ENCODE data around the gene RUFY3.
"Not testable (repeated sequence)": the region's sequence is repeated elsewhere in the genome, so short reads cannot be mapped to it uniquely, and the experiment has no call there.

RUFY3 gene

GRCh38 chr4:70839589-70840093 is 117.9 kb downstream of the RUFY3 start, which contains the start of gene GRSF1:
TSS of gene GRSF1 (minus strand) at chr4:70839890. CDS start at chr4:70839827, 63 bp downstream.
- H3K4me2 ChIP-seq (ENCODE audit: low read length) = peak within 1 kb of the TSS; percentile 79

GRCh38 chr4:70840137-70840536 is 118.4 kb downstream of the RUFY3 start:
- H4K8ac ChIP-seq (ENCODE audit: low read depth, low read length); H3K27me3 ChIP-seq (ENCODE audit: insufficient read depth, low read length); H3K9ac ChIP-seq (ENCODE audit: low read length); H3K27ac ChIP-seq (ENCODE audit: low read depth, low read length); H3K18ac ChIP-seq (ENCODE audit: low read length); H3K4me1 ChIP-seq (ENCODE audit: control insufficient read depth in 1 of 2, insufficient read depth in 2 of 2, low read length in 2 of 2); H4K91ac ChIP-seq (ENCODE audit: low read depth, low read length); H2BK5ac ChIP-seq (ENCODE audit: low read depth, low read length, poor library complexity); H4K12ac ChIP-seq (ENCODE audit: low read depth, low read length); H3K14ac ChIP-seq (ENCODE audit: low read length); H3K36me3 ChIP-seq (ENCODE audit: control insufficient read depth in 1 of 2, insufficient read depth in 2 of 2, low read length in 2 of 2); H2AFZ ChIP-seq (ENCODE audit: insufficient read depth, low read length, poor library complexity); H3K9me3 ChIP-seq (ENCODE audit: insufficient read depth, low read depth, low read length); H3K4ac ChIP-seq (ENCODE audit: low read depth, low read length); H3K23ac ChIP-seq (ENCODE audit: low read length); H2BK12ac ChIP-seq (ENCODE audit: low read length); H3K4me2 ChIP-seq (ENCODE audit: low read length); H2AK5ac ChIP-seq (ENCODE audit: low read length); H3K4me3 ChIP-seq (ENCODE audit: low read depth, low read length); H2BK120ac ChIP-seq (ENCODE audit: insufficient read depth, low read length, poor library complexity): not testable (repeated sequence)
- peak; percentile 25 to 59 for DNase-seq
- no CpG with 5 or more reads among the region's 20 CpGs for WGBS (ENCODE audit: extremely low coverage, insufficient coverage, insufficient read length)
- Histone ChIP-seq H3K79me1 (ENCODE audit: low read length) (peaks cover 10% of the 10 kb centered on the region), H3K79me2 (ENCODE audit: control insufficient read depth, insufficient read depth, low read length, poor library complexity) (peaks cover 24% of the 10 kb centered on the region)

More at GRCh38 chr4:70839589-70840093, 117.9 kb downstream of the RUFY3 start, which contains the start of gene GRSF1:
- Histone ChIP-seq H3K23ac (ENCODE audit: low read length) (no peak within 1 kb of the TSS), H3K27me3 (ENCODE audit: insufficient read depth, low read length) (no peaks in the 10 kb centered on the region), H3K14ac (ENCODE audit: low read length) (peak within 1 kb of the TSS; percentile 92), H2AK5ac (ENCODE audit: low read length) (peak within 1 kb of the TSS; percentile 49), H2AFZ (ENCODE audit: insufficient read depth, low read length, poor library complexity) (peak within 1 kb of the TSS; percentile 38), H3K27ac (ENCODE audit: low read depth, low read length) (peak within 1 kb of the TSS; percentile 52), H3K79me2 (ENCODE audit: control insufficient read depth, insufficient read depth, low read length, poor library complexity) (peaks cover 24% of the 10 kb centered on the region), H4K91ac (ENCODE audit: low read depth, low read length) (peak within 1 kb of the TSS; percentile 93), H3K18ac (ENCODE audit: low read length) (peak within 1 kb of the TSS; percentile 13), H2BK5ac (ENCODE audit: low read depth, low read length, poor library complexity) (peak within 1 kb of the TSS; percentile 81), H3K9me3 (ENCODE audit: insufficient read depth, low read depth, low read length) (no peaks in the 10 kb centered on the region), H4K8ac (ENCODE audit: low read depth, low read length) (peak within 1 kb of the TSS; percentile 81), H3K4me3 (ENCODE audit: low read depth, low read length) (peak within 1 kb of the TSS; percentile 95), H3K79me1 (ENCODE audit: low read length) (peaks cover 10% of the 10 kb centered on the region), H3K36me3 (ENCODE audit: control insufficient read depth in 1 of 2, insufficient read depth in 2 of 2, low read length in 2 of 2) (peaks cover 9% of the 10 kb centered on the region in 2 experiments), H3K4me1 (ENCODE audit: control insufficient read depth in 1 of 2, insufficient read depth in 2 of 2, low read length in 2 of 2) (peaks cover 2 to 3% of the 10 kb centered on the region in 2 experiments), H3K4ac (ENCODE audit: low read depth, low read length) (peak within 1 kb of the TSS; percentile 80), H2BK120ac (ENCODE audit: insufficient read depth, low read length, poor library complexity) (peak within 1 kb of the TSS; percentile 70), H2BK12ac (ENCODE audit: low read length) (no peak within 1 kb of the TSS), H3K9ac (ENCODE audit: low read length) (peak within 1 kb of the TSS; percentile 98), H4K12ac (ENCODE audit: low read depth, low read length) (peak within 1 kb of the TSS; percentile 95)
- no CpG with 5 or more reads among the region's 51 CpGs for WGBS (ENCODE audit: extremely low coverage, insufficient coverage, insufficient read length)
- peak; percentile 84 to 91 for DNase-seq

- not testable (repeated sequence) for H3K14ac ChIP-seq (ENCODE audit: low read length); H2BK120ac ChIP-seq (ENCODE audit: insufficient read depth, low read length, poor library complexity); H3K27me3 ChIP-seq (ENCODE audit: insufficient read depth, low read length); H3K9me3 ChIP-seq (ENCODE audit: insufficient read depth, low read depth, low read length); H4K8ac ChIP-seq (ENCODE audit: low read depth, low read length); H3K4me2 ChIP-seq (ENCODE audit: low read length); H3K36me3 ChIP-seq (ENCODE audit: control insufficient read depth in 1 of 2, insufficient read depth in 2 of 2, low read length in 2 of 2); H3K23ac ChIP-seq (ENCODE audit: low read length); H3K4me3 ChIP-seq (ENCODE audit: low read depth, low read length); DNase-seq; H2AK5ac ChIP-seq (ENCODE audit: low read length); H3K18ac ChIP-seq (ENCODE audit: low read length); H4K12ac ChIP-seq (ENCODE audit: low read depth, low read length); H2BK5ac ChIP-seq (ENCODE audit: low read depth, low read length, poor library complexity); H3K4ac ChIP-seq (ENCODE audit: low read depth, low read length); H3K9ac ChIP-seq (ENCODE audit: low read length); H2BK12ac ChIP-seq (ENCODE audit: low read length); H3K4me1 ChIP-seq (ENCODE audit: control insufficient read depth in 1 of 2, insufficient read depth in 2 of 2, low read length in 2 of 2); H2AFZ ChIP-seq (ENCODE audit: insufficient read depth, low read length, poor library complexity); H3K27ac ChIP-seq (ENCODE audit: low read depth, low read length); H4K91ac ChIP-seq (ENCODE audit: low read depth, low read length)
- H3K79me2 ChIP-seq (ENCODE audit: control insufficient read depth, insufficient read depth, low read length, poor library complexity) = peaks cover 23% of the 10 kb centered on the region
- peaks cover 10% of the 10 kb centered on the region for H3K79me1 ChIP-seq (ENCODE audit: low read length)
- WGBS (ENCODE audit: extremely low coverage, insufficient coverage, insufficient read length) = no CpG with 5 or more reads among the region's 16 CpGs
Observed at GRCh38 chr4:70840631-70841030, 118.9 kb downstream of the RUFY3 start.

- H3K4me2 ChIP-seq (ENCODE audit: low read length) = no peak overlapping the region
- no peaks in the 10 kb centered on the region for H3K9me3 ChIP-seq (ENCODE audit: insufficient read depth, low read depth, low read length)
- H3K23ac ChIP-seq (ENCODE audit: low read length) = no peak overlapping the region
- no peak overlapping the region for H2AFZ ChIP-seq (ENCODE audit: insufficient read depth, low read length, poor library complexity)
- H3K4me1 ChIP-seq (ENCODE audit: control insufficient read depth in 1 of 2, insufficient read depth in 2 of 2, low read length in 2 of 2) = peaks cover 2 to 3% of the 10 kb centered on the region in 2 experiments
- H2BK120ac ChIP-seq (ENCODE audit: insufficient read depth, low read length, poor library complexity) = no peak overlapping the region
- no peak overlapping the region for H3K4ac ChIP-seq (ENCODE audit: low read depth, low read length)
- no peak for DNase-seq
- no peak overlapping the region for H3K27ac ChIP-seq (ENCODE audit: low read depth, low read length)
- H4K8ac ChIP-seq (ENCODE audit: low read depth, low read length) = no peak overlapping the region
- no peak overlapping the region for H3K4me3 ChIP-seq (ENCODE audit: low read depth, low read length)
- H3K79me1 ChIP-seq (ENCODE audit: low read length) = peaks cover 10% of the 10 kb centered on the region
- no peak overlapping the region for H3K14ac ChIP-seq (ENCODE audit: low read length)
- H3K9ac ChIP-seq (ENCODE audit: low read length) = no peak overlapping the region
- peaks cover 22% of the 10 kb centered on the region for H3K79me2 ChIP-seq (ENCODE audit: control insufficient read depth, insufficient read depth, low read length, poor library complexity)
- no peak overlapping the region for H4K91ac ChIP-seq (ENCODE audit: low read depth, low read length)
- H2BK5ac ChIP-seq (ENCODE audit: low read depth, low read length, poor library complexity) = no peak overlapping the region
- H3K27me3 ChIP-seq (ENCODE audit: insufficient read depth, low read length) = no peaks in the 10 kb centered on the region
- no peak overlapping the region for H3K18ac ChIP-seq (ENCODE audit: low read length)
- H4K12ac ChIP-seq (ENCODE audit: low read depth, low read length) = no peak overlapping the region
- H2BK12ac ChIP-seq (ENCODE audit: low read length) = no peak overlapping the region
- no peaks in the 10 kb centered on the region for H3K36me3 ChIP-seq (ENCODE audit: control insufficient read depth in 1 of 2, insufficient read depth in 2 of 2, low read length in 2 of 2)
- no peak overlapping the region for H2AK5ac ChIP-seq (ENCODE audit: low read length)
Observed at GRCh38 chr4:70841211-70841610, 119.4 kb downstream of the RUFY3 start.
